ENCODE measurements around the gene STYXL2. TPM values are rescaled to one million over a fixed set of nuclear protein-coding genes. Genes with fewer than 3 reads are reported as not detected.

Gene STYXL2
- total and polyA plus RNA-seq, 2 of the 4 experiments (the other 2 are of a cell fraction) = not detected

DNA sequence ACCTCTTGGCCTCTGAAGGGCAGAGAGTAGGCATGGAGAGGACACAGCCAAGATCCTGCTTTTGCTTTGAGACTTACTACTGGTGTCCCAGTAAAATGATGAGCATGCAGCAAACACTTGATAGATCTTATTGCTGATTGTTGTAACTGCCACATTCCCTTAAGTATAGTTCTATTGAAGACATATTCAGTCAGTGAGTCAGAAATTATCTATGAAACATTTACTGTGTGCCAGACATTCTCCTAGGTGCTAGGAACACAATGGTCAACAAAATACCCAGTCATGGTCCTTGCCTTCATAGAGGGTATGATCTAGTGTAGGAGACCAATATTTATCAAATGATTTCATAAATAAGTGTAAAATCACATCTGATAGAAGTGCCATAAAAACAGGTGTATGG lies 13.6 kb downstream of the STYXL2 start:
- no peak overlapping the region for H3K4me3 ChIP-seq (ENCODE audit: insufficient read depth, low read depth, low read length)
- H3K27ac ChIP-seq (ENCODE audit: insufficient read depth, low read length) = no peak overlapping the region
- BruUV-seq (replicated peaks) = no TSS peak
- no peak overlapping the region for H4K5ac ChIP-seq (ENCODE audit: low read depth, low read length)
- TF ChIP-seq SMC3 (IDR thresholded peaks at IDR 0.05; ENCODE audit: low read depth, low read length) (no peak), RFX5 (IDR thresholded peaks at IDR 0.05; ENCODE audit: low read depth, low read length) (no peak), CEBPB (IDR thresholded peaks at IDR 0.05; ENCODE audit: low read depth, low read length) (no peak), RCOR1 (IDR thresholded peaks at IDR 0.05; ENCODE audit: insufficient replicate concordance, low read length) (no peak)
- TF ChIP-seq, protein P1, sequence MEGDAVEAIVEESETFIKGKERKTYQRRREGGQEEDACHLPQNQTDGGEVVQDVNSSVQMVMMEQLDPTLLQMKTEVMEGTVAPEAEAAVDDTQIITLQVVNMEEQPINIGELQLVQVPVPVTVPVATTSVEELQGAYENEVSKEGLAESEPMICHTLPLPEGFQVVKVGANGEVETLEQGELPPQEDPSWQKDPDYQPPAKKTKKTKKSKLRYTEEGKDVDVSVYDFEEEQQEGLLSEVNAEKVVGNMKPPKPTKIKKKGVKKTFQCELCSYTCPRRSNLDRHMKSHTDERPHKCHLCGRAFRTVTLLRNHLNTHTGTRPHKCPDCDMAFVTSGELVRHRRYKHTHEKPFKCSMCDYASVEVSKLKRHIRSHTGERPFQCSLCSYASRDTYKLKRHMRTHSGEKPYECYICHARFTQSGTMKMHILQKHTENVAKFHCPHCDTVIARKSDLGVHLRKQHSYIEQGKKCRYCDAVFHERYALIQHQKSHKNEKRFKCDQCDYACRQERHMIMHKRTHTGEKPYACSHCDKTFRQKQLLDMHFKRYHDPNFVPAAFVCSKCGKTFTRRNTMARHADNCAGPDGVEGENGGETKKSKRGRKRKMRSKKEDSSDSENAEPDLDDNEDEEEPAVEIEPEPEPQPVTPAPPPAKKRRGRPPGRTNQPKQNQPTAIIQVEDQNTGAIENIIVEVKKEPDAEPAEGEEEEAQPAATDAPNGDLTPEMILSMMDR (conservative IDR thresholded peaks at IDR 0.05; ENCODE audit: low read depth, low read length) = no peak
- H2AK9ac ChIP-seq (replicated peaks; ENCODE audit: low read depth, low read length, poor library complexity) = no peak overlapping the region
- H3K18ac ChIP-seq (ENCODE audit: low read depth, low read length) = no peak overlapping the region
- H3K79me1 ChIP-seq (ENCODE audit: low read depth in 1 of 2, low read length in 2 of 2) = no peaks in the 10 kb centered on the region
- no peak overlapping the region for H4K8ac ChIP-seq (ENCODE audit: low read depth in 2 of 2, low read length in 2 of 2)
- no peaks in the 10 kb centered on the region for H4K20me1 ChIP-seq (ENCODE audit: insufficient read depth, low read length)
- no peak overlapping the region for H3K4ac ChIP-seq (ENCODE audit: low read depth, low read length)
- H3K9ac ChIP-seq (ENCODE audit: low read depth, low read length) = no peak overlapping the region
- dilution Hi-C loops (cut with HindIII; ENCODE audit: low sequenced_read_pairs, unreplicated experiment) = no loop called here
- ChIA-PET POLR2A (ENCODE audit: unreplicated experiment) (no interaction called here), CTCF (interaction anchor here (0.6 to 0.9 kb wide), 2 partner anchors 10 to 34 kb away, joined by 3 read pairs; no protein-coding TSS in a partner anchor)
- in situ Hi-C loops (cut with MboI; ENCODE audit: low sequenced_read_pairs) = no loop called here
- H3K14ac ChIP-seq (replicated peaks; ENCODE audit: low read depth, low read length) = no peak overlapping the region
- no peaks in the 10 kb centered on the region for H3K9me3 ChIP-seq (ENCODE audit: control insufficient read depth, insufficient read depth, low read length)
- H3K23ac ChIP-seq (ENCODE audit: low read depth, low read length) = no peak overlapping the region
- no peak overlapping the region for H3K4me2 ChIP-seq (ENCODE audit: low read depth, low read length)
- no peak overlapping the region for H2BK15ac ChIP-seq (ENCODE audit: low read depth, low read length)
- no peak overlapping the region for H2BK120ac ChIP-seq (ENCODE audit: low read depth, low read length)
- no peak overlapping the region for H2AFZ ChIP-seq (replicated peaks; ENCODE audit: low read length, poor library complexity)
- no peak overlapping the region for H2BK20ac ChIP-seq (ENCODE audit: low read depth, low read length)
- H4K91ac ChIP-seq (ENCODE audit: insufficient read depth, low read depth, low read length) = no peak overlapping the region
- intact Hi-C loops (cut with micrococcal nuclease) = no loop called here
- no peaks in the 10 kb centered on the region for H3K9me1 ChIP-seq (ENCODE audit: insufficient read depth, low read length)
- DNase-seq = no peak
- no peaks in the 10 kb centered on the region for H3K4me1 ChIP-seq (ENCODE audit: control insufficient read depth, insufficient read depth, low read length)
- peaks cover 3% of the 10 kb centered on the region; the same call in 1 of the 2 replicates for H3K27me3 ChIP-seq (ENCODE audit: control insufficient read depth, insufficient read depth, low read length)
- H2AK5ac ChIP-seq (ENCODE audit: low read depth, low read length) = no peak overlapping the region
- no peak for ATAC-seq (ENCODE audit: low read depth)
- H2BK5ac ChIP-seq (ENCODE audit: low read depth, low read length, poor library complexity, severe bottlenecking) = no peak overlapping the region
- H3K36me3 ChIP-seq (ENCODE audit: control insufficient read depth, insufficient read depth, low read length) = no peaks in the 10 kb centered on the region
- no peak overlapping the region for H3K56ac ChIP-seq (ENCODE audit: extremely low read depth, insufficient read depth, low read length)

Measured in IMR-90 (cell line).